AG04450 (cell line): ENCODE measurements around the gene GPR107. TPM values are rescaled to one million over a fixed set of nuclear protein-coding genes. Genes with fewer than 3 reads are reported as not detected.
A peak's percentile ranks its signal among the peaks of the same experiment; 100 is the strongest.

Experiments
- CTCF ChIA-PET: fragments of 300-600, 350-600 bp; formaldehyde crosslinking; extraction: SDS; loops from one replicate; lab custom pipeline; 2022; ENCODE audit warnings: antibody characterized with exemption, inconsistent platforms; lab: Charles Lee
- POLR2A ChIA-PET: fragments of 350-600 bp; formaldehyde crosslinking; extraction: SDS; loops from one replicate; lab custom pipeline; 2021; ENCODE audit warnings: antibody characterized with exemption, inconsistent platforms; lab: Yijun Ruan, JAX
- DNase-seq: peaks from one replicate; pipeline ENCODE4 v3.0.0-alpha.2; 2011; ENCODE audit warnings: low read depth, low spot score
- H3K27ac ChIP-seq: one replicate; pipeline ENCODE4 v1.5.1; 2012; ENCODE audit warnings: low read depth, low read length, control low read depth
- H3K27me3 ChIP-seq: one replicate; pipeline ENCODE4 v1.6.0; 2012; ENCODE audit warnings: low read length; ENCODE audit not compliant: control insufficient read depth, insufficient read depth
- H3K4me3 ChIP-seq: 2 replicates; pipeline ENCODE4 v1.5.1; 2011; ENCODE audit warnings: mild to moderate bottlenecking, low read depth, low read length, control low read depth
- H3K9me3 ChIP-seq: 2 replicates; pipeline ENCODE4 v1.5.1; 2012; ENCODE audit warnings: low read length; ENCODE audit not compliant: control insufficient read depth, insufficient read depth
- polyA plus RNA-seq: library from polyadenylated mRNA; depleted of rRNA; stranded (reverse); fragments of >200 nt; gene quantifications from 2 replicates; pipeline ENCODE4 v1.2.3, GENCODE V29; 2011
- TF ChIP-seq, protein P1 (sequence below): IDR thresholded peaks from 2 replicates; pipeline ENCODE4 v1.5.1; 2011; ENCODE audit warnings: low read depth, low read length, control low read depth, inconsistent platforms

Gene GPR107
- polyA plus RNA-seq, 1 experiment = 45.1 TPM

- H3K27ac ChIP-seq = peak overlapping the region; percentile 21
- DNase-seq = no peak
- H3K4me3 ChIP-seq = no peak overlapping the region
- CTCF ChIA-PET = interaction anchor here (0.5 kb wide), 1 partner anchor 54 kb away, joined by 3 read pairs; no protein-coding TSS in a partner anchor
- POLR2A ChIA-PET = no interaction called here
- no peaks in the 10 kb centered on the region for H3K27me3 ChIP-seq
- TF ChIP-seq, protein P1, sequence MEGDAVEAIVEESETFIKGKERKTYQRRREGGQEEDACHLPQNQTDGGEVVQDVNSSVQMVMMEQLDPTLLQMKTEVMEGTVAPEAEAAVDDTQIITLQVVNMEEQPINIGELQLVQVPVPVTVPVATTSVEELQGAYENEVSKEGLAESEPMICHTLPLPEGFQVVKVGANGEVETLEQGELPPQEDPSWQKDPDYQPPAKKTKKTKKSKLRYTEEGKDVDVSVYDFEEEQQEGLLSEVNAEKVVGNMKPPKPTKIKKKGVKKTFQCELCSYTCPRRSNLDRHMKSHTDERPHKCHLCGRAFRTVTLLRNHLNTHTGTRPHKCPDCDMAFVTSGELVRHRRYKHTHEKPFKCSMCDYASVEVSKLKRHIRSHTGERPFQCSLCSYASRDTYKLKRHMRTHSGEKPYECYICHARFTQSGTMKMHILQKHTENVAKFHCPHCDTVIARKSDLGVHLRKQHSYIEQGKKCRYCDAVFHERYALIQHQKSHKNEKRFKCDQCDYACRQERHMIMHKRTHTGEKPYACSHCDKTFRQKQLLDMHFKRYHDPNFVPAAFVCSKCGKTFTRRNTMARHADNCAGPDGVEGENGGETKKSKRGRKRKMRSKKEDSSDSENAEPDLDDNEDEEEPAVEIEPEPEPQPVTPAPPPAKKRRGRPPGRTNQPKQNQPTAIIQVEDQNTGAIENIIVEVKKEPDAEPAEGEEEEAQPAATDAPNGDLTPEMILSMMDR = no peak
- no peaks in the 10 kb centered on the region for H3K9me3 ChIP-seq
Measured at GRCh38 chr9:130182381-130182909, 128.7 kb downstream of the GPR107 start.

GRCh38 chr9:130183133-130183762 is 129.5 kb downstream of the GPR107 start:
- peak overlapping the region; percentile 12; the same call in 1 of the 2 replicates for H3K4me3 ChIP-seq

GRCh38 chr9:130185017-130185416 is 131.3 kb downstream of the GPR107 start:
- Histone ChIP-seq H3K27me3 (no peaks in the 10 kb centered on the region), H3K4me3 (no peak overlapping the region), H3K9me3 (no peaks in the 10 kb centered on the region), H3K27ac (peak overlapping the region; percentile 81)
- ChIA-PET POLR2A (interaction anchor here (0.6 to 1.0 kb wide), 2 partner anchors 14 to 357 kb away, joined by 3 read pairs; no protein-coding TSS in a partner anchor), CTCF (interaction anchor here (0.6 to 0.9 kb wide), 2 partner anchors 36 to 51 kb away, joined by 4 to 5 read pairs; no protein-coding TSS in a partner anchor)
- TF ChIP-seq, protein P1 = no peak
- no peak for DNase-seq

More at GRCh38 chr9:130183133-130183762, 129.5 kb downstream of the GPR107 start:
- ChIA-PET CTCF (interaction anchor here (0.5 kb wide), 1 partner anchor 53 kb away, joined by 3 read pairs; no protein-coding TSS in a partner anchor), POLR2A (interaction anchor here (0.7 to 1.2 kb wide), 4 partner anchors 10 to 51 kb away, joined by 3 to 13 read pairs (median 3); no protein-coding TSS in a partner anchor)
- Histone ChIP-seq H3K27ac (peak overlapping the region; percentile 77), H3K9me3 (no peaks in the 10 kb centered on the region), H3K27me3 (no peaks in the 10 kb centered on the region)
- TF ChIP-seq, protein P1 = no peak
- DNase-seq = peak; percentile 39

DNA sequence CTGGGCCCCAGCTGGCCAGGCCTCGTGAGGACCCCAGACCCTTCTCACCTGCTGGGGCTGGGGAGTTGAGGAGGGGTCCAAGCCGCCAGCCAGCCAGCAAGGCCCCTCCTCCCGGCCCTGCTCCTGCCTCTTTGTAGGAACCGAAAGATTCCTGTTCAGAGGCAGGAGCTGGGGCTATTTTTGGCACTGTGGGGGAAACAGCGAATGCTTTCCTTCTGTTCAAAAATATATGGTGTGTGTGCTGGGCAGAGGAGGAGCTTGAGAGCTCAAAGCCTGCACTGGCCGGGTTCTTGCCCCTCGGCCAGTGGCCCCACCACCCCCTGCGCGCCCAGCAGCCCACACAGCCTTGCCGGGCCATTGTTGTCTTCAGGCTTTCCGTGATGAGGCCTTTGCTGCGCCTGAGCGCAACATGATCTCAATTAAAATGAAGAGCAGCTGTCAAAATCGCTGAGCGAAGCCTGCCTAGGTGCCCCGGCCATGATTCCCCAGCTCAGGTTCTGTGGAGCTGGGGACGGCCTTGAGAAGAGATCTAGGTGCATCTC is 131.9 kb downstream of the GPR107 start:
- TF ChIP-seq, protein P1 = 0 out of 2 replicates have a peak, but pooled peaks have one; percentile 9
- peak overlapping the region; percentile 18; the same call in 1 of the 2 replicates for H3K4me3 ChIP-seq
- CTCF ChIA-PET = interaction anchor here (0.6 to 1.2 kb wide), 3 partner anchors 35 to 78 kb away, joined by 3 to 5 read pairs (median 4); no protein-coding TSS in a partner anchor
- H3K27ac ChIP-seq = peak overlapping the region; percentile 81
- POLR2A ChIA-PET = interaction anchor here (0.6 to 1.0 kb wide), 3 partner anchors 14 to 356 kb away, joined by 3 read pairs; no protein-coding TSS in a partner anchor
- no peaks in the 10 kb centered on the region for H3K9me3 ChIP-seq
- no peaks in the 10 kb centered on the region for H3K27me3 ChIP-seq
- DNase-seq = no peak
